Panc1 (cell line): ENCODE measurements around the gene SLC5A11.

Source experiments
- POLR2AphosphoS5 ChIP-seq: IDR thresholded peaks from 2 replicates; pipeline ENCODE4 v1.6.1; 2012; ENCODE audit warnings: mild to moderate bottlenecking, low read depth, low read length, moderate library complexity
- REST ChIP-seq, 2 experiments: IDR thresholded peaks; 2 replicates each; pipeline ENCODE4 v1.6.1; 2011 to 2012; ENCODE audit warnings: low read depth in 2 of 2, control low read depth in 1 of 2, low read length in 1 of 2, mild to moderate bottlenecking in 1 of 2, moderate library complexity in 1 of 2; ENCODE audit not compliant: insufficient read depth in 1 of 2
- TF ChIP-seq, protein P1 (sequence below): fragments of 450-650 bp; IDR thresholded peaks from 2 replicates; pipeline ENCODE4 v1.5.1; 2017; ENCODE audit warnings: mild to moderate bottlenecking

DNA sequence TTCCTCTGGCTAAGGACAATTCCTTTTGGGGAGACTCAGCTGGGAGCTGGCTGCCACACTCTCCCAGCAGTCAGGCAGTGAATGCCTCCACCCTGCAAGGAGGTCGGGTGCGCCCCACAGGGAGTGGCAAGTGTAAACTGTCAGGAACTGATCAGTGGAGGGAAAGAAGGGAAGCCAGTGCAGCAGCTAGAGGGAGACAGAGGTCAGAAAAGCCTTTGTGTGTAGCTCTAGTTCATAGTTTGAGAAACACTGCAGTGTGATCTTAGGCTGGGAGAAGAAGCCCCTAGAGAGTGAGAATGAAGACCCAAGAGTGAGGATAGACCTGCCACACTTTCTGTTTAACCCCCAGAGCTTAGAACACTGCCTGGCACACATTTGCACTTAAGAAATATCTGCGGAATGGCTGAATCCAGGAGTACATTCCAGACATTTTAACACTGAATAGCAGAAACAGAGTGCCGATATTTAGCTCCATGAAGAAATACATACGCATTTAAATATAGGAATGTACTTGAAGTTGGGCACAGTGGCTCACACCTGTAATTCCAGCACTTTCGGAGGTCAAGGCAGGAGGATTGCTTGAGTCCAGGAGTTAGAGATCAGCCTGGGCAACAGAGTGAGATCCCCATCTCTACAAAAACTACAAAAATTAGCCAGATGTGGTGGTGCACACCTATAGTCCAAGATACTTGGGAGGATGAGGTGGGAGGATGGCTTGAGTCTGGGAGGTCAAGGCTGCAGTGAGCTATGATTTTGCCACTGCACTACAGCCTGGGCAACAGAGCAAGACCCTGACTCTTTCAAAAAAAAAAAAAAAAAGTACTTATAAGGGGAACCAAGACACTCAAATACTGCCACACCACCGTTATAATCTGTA lies 11.1 kb upstream of the SLC5A11 start:
- TF ChIP-seq, protein P1, sequence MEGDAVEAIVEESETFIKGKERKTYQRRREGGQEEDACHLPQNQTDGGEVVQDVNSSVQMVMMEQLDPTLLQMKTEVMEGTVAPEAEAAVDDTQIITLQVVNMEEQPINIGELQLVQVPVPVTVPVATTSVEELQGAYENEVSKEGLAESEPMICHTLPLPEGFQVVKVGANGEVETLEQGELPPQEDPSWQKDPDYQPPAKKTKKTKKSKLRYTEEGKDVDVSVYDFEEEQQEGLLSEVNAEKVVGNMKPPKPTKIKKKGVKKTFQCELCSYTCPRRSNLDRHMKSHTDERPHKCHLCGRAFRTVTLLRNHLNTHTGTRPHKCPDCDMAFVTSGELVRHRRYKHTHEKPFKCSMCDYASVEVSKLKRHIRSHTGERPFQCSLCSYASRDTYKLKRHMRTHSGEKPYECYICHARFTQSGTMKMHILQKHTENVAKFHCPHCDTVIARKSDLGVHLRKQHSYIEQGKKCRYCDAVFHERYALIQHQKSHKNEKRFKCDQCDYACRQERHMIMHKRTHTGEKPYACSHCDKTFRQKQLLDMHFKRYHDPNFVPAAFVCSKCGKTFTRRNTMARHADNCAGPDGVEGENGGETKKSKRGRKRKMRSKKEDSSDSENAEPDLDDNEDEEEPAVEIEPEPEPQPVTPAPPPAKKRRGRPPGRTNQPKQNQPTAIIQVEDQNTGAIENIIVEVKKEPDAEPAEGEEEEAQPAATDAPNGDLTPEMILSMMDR, result peak; percentile 88
- no peak for TF ChIP-seq POLR2AphosphoS5
- TF ChIP-seq REST (IDR thresholded peaks at IDR 0.05; ENCODE audit: insufficient read depth in 1 of 2, low read depth in 2 of 2, low read length in 1 of 2), result no peak
